Activated CD4-positive, alpha-beta T cell treated with anti-CD3 and anti-CD28 coated beads for 36 hours (primary cell): Measurements from ENCODE around the gene RCOR2. TPM values are rescaled to one million over a fixed set of nuclear protein-coding genes. Genes with fewer than 3 reads are reported as not detected.
A peak's percentile ranks its signal among the peaks of the same experiment; 100 is the strongest.
"Not testable (repeated sequence)": the region's sequence is repeated elsewhere in the genome, so short reads cannot be mapped to it uniquely, and the experiment has no call there.

Experiments
- ATAC-seq: fragments of 200-7000 bp; cut with Tn5 transposase; one replicate; pipeline ENCODE4 v1.10.0; 2021; ENCODE audit warnings: mild to moderate bottlenecking, moderate library complexity
- CTCF ChIA-PET: fragments of 350-600 bp; sonication (Branson Sonifier 250); formaldehyde crosslinking; loops from one replicate; lab custom pipeline; 2021; ENCODE audit warnings: antibody characterized with exemption; lab: Charles Lee
- POLR2A ChIA-PET: fragments of 350-600 bp; sonication (Branson Sonifier 250); formaldehyde crosslinking; loops from one replicate; lab custom pipeline; 2021; ENCODE audit warnings: antibody characterized with exemption, inconsistent platforms; lab: Charles Lee
- DNase-seq: peaks from one replicate; pipeline ENCODE4 v3.0.0-alpha.2; 2020
- H3K27ac Mint-ChIP-seq: one replicate; pipeline ENCODE4 v1.8.0; 2021; ENCODE audit warnings: mixed read lengths
- H3K27me3 Mint-ChIP-seq: one replicate; pipeline ENCODE4 v1.8.0; 2021; ENCODE audit warnings: mixed read lengths
- H3K36me3 Mint-ChIP-seq: one replicate; pipeline ENCODE4 v1.8.0; 2021; ENCODE audit warnings: low read depth, mixed read lengths
- H3K4me1 Mint-ChIP-seq: one replicate; pipeline ENCODE4 v1.8.0; 2021; ENCODE audit warnings: mixed read lengths
- H3K4me3 Mint-ChIP-seq: one replicate; pipeline ENCODE4 v1.8.0; 2021; ENCODE audit warnings: mild to moderate bottlenecking, moderate library complexity, mixed read lengths
- H3K9me3 Mint-ChIP-seq: one replicate; pipeline ENCODE4 v1.8.0; 2021; ENCODE audit warnings: low read depth, mixed read lengths
- intact Hi-C, 2 experiments: fragments of 100-400 bp; cut with DNase I in 1 of 2; cut with micrococcal nuclease in 1 of 2; formaldehyde crosslinking; loops; one replicate each; pipeline versions ENCODE4 v1.14.2 to v1.15.1; 2022 to 2024; cut with DNase I, micrococcal nuclease
- total RNA-seq, 2 experiments: library from RNA; stranded (reverse); gene quantifications; one replicate each; pipeline ENCODE4 v1.2.3, GENCODE V29; 2021

The RCOR2 gene
- under 1 TPM; 0.37 TPM for total RNA-seq

DNA sequence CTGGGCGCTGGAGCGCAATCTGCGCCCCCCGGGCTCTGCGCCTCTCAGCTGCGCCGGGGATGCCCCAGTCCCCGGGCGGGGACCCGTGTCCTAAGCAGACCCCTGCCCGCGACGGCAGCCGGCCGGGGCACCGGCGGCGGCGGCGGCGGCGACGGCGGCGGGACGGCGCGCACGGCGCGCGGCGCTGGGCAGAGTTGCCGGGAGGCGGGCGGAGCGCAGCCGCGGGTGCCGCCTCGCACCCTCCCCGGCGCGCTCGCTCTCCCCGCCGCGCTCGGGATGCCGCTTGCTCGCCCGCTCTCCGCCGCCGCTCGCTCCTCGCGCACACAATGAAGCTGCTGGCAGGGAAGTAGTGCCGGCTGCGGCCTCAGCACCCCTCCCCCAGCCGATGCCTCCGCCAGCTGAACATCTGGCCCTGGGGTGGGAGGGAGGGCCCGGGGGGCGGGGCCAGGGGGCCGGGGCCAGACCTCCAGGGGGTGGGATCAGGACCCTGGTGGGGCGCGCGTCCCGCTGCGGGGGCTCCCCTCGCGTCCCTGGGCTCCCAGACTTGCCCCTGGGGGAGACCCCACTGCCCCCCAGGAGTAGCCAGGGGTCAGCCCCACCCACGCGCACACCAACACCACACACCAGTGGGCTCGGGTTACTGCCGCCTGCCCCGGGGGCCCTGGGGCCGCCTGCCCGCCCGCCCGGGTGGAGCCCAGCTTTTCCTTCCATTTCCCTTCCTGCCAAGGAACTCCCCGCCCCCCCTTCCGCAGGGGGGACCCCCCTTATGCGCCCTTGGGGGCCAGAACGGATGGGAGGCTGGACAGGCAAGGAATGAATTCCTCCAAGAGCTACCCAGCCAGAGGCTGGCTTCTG, at the start of gene RCOR2:
Gene RCOR2 (minus strand): TSS at position 328 of the 855 bp plus-strand sequence. CDS start 708 bp downstream, outside the sequence.
- intact Hi-C loops = loop anchor here in 1 of 2 experiments (1.0 to 5.0 kb wide), 4 partner anchors 21 to 230 kb away; no protein-coding TSS in a partner anchor
- ATAC-seq (peak; percentile 68), DNase-seq (peak; percentile 81)
- CTCF ChIA-PET = interaction anchor here (0.6 to 1.5 kb wide), 6 partner anchors 10 to 149 kb away, joined by 3 to 5 read pairs (median 3); partner anchors contain the start of gene MARK2
- Mint-ChIP-seq H3K27ac (no peak within 1 kb of the TSS), H3K4me3 (peak within 1 kb of the TSS; percentile 70), H3K9me3 (no peaks in the 10 kb centered on the region), H3K4me1 (peaks cover 12% of the 10 kb centered on the region), H3K27me3 (peaks cover 3% of the 10 kb centered on the region), H3K36me3 (no peaks in the 10 kb centered on the region)
- POLR2A ChIA-PET = no interaction called here

DNA sequence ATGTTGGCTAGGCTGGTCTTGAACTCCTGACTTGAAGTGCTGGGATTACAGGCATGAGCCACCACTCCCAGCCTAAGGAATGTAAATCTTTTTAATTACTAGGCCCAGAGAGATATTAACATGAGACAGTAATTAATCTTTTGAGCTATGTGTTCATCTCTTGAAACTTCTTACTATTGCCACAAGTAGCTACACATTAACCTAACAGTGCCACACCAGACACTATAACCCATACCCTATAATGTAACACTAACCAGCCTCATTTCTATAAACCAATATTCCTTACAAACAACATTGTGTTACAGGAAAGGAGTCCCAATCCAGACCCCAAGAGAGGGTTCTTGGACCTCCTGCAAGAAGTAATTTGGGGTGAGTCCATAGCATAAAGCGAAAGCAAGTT, 49.5 kb upstream of the RCOR2 start:
- Mint-ChIP-seq H3K27me3 (no peaks in the 10 kb centered on the region), H3K4me3 (no peak overlapping the region), H3K36me3 (no peaks in the 10 kb centered on the region), H3K9me3 (no peaks in the 10 kb centered on the region), H3K27ac (no peak overlapping the region), H3K4me1 (peaks cover 7% of the 10 kb centered on the region)
- intact Hi-C loops = no loop called here
- ChIA-PET POLR2A (no interaction called here), CTCF (interaction anchor here (1.2 to 1.6 kb wide), 3 partner anchors 14 to 129 kb away, joined by 3 to 4 read pairs (median 3); no protein-coding TSS in a partner anchor)
- DNase-seq (no peak), ATAC-seq (no peak)

DNA sequence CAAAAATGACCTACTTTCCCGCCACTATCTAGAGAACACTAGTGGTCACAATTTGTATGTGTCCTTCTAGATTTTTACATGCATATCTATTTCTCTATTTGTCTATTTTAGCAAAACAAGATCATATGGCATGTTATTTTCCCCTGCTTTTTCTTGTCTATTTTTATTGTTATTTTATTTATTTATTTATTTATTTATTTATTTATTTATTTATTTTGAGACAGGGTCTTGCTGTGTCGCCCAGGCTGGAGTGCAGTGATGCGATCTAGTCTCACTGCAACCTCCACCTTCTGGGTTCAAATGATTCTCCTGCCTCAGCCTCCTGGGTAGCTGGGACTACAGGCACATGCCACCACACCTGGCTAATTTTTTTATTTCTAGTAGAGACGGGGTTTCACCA, 46.9 kb upstream of the RCOR2 start:
- ATAC-seq, H3K4me1 Mint-ChIP-seq, POLR2A ChIA-PET, H3K4me3 Mint-ChIP-seq, H3K27me3 Mint-ChIP-seq, intact Hi-C loops, H3K27ac Mint-ChIP-seq, H3K36me3 Mint-ChIP-seq, H3K9me3 Mint-ChIP-seq, DNase-seq: not testable (repeated sequence)
- CTCF ChIA-PET = interaction anchor here (0.6 to 0.7 kb wide), 2 partner anchors 10 to 19 kb away, joined by 3 read pairs; partner anchors contain the start of gene COX8A

DNA sequence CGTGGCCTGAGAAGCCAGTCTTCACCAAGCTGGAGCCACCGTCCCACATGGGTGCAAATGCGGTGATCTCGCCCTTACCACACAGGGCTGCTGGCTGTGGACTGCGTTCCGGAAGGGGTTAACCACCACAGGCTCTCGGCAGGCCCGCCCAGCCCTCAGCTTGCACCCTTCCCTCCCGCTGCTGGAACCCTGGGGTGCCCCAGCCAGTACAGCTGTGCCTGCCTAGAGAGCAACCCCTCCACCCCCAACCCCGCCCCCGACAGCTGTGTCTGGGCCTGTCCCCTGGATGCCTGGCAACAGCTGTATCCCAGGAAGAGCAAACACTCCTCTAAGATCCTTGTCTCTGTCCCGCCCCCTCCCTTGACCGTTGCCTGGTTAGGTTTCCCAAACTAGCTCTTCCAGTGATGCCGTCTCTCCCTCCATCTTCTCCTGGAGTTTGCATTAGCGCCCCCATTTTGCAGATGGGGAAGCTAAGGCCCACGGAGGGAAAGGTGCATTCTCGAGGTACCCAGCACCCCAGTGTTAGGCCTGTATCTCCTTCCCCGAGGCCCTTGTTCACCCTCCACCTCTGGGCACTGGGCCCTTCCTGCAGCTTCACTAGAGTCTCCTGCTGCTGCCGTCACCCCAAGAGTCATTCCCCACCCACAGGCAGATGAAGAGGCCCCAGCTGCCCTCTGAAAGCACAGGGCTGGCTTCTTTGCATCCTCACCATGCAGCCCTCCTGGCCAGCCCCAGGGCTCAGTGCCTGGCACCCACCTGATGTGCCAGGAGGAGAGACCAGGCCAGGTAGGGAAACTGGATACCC, 44.8 kb upstream of the RCOR2 start:
- H3K27me3 Mint-ChIP-seq = no peaks in the 10 kb centered on the region
- CTCF ChIA-PET = interaction anchor here (0.5 to 0.9 kb wide), 6 partner anchors 10 to 226 kb away, joined by 3 to 4 read pairs (median 3); no protein-coding TSS in a partner anchor
- H3K4me1 Mint-ChIP-seq = peaks cover 7% of the 10 kb centered on the region
- DNase-seq = peak; percentile 24
- no peaks in the 10 kb centered on the region for H3K9me3 Mint-ChIP-seq
- H3K36me3 Mint-ChIP-seq = no peaks in the 10 kb centered on the region
- intact Hi-C loops = no loop called here
- peak; percentile 60 for ATAC-seq
- POLR2A ChIA-PET = interaction anchor here (0.6 kb wide), 1 partner anchor 10 kb away, joined by 4 read pairs; no protein-coding TSS in a partner anchor
- no peak overlapping the region for H3K4me3 Mint-ChIP-seq
- no peak overlapping the region for H3K27ac Mint-ChIP-seq

DNA sequence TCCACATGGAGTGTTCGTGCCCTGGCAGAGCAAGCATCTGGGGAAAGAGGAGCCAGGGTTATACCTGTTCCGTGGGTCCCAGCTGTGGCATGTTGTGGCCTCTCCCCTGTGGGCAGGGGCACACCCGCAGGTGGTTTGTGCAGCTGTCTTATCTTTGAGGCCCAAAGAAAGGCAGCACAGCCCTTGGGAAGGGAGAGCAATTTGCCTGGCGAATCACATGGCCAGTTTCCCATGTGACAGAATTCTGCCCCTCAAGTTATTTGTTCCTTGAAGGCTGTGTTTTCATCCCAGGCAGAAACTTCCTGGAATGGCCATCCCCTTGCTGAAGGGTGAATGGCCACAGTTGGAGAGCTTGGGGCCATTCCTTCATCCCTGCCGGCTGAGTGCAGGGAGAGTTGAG, 41.0 kb upstream of the RCOR2 start:
- Mint-ChIP-seq H3K4me1 (peaks cover 7% of the 10 kb centered on the region), H3K27ac (no peak overlapping the region), H3K27me3 (no peaks in the 10 kb centered on the region), H3K36me3 (peaks cover 17% of the 10 kb centered on the region), H3K4me3 (no peak overlapping the region), H3K9me3 (no peaks in the 10 kb centered on the region)
- DNase-seq (no peak), ATAC-seq (no peak)
- ChIA-PET POLR2A (no interaction called here), CTCF (interaction anchor here (0.7 to 1.7 kb wide), 4 partner anchors 10 to 121 kb away, joined by 3 to 7 read pairs (median 4); no protein-coding TSS in a partner anchor)
- intact Hi-C loops = no loop called here

DNA sequence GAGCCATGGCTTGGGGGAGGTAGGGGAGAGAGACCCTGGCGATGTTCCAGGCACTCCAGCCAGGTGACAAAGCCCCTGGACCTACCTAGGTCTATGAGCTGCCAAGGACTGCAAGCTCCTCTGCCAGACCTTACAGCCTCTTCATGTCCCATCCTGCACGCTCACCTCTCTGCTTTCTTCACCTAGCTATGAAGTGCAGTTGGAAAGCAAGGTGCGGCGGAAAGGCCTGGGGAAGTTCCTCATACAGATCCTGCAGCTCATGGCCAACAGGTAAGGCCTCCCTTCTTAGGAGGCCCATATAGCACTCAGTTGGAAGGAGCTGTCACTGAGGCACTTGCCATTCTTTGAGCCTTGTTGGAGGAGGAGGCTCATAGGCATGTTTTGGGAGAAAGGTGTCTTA, 35.6 kb upstream of the RCOR2 start:
- ATAC-seq = no peak
- POLR2A ChIA-PET = interaction anchor here (0.6 kb wide), 1 partner anchor 9 kb away, joined by 4 read pairs; no protein-coding TSS in a partner anchor

DNA sequence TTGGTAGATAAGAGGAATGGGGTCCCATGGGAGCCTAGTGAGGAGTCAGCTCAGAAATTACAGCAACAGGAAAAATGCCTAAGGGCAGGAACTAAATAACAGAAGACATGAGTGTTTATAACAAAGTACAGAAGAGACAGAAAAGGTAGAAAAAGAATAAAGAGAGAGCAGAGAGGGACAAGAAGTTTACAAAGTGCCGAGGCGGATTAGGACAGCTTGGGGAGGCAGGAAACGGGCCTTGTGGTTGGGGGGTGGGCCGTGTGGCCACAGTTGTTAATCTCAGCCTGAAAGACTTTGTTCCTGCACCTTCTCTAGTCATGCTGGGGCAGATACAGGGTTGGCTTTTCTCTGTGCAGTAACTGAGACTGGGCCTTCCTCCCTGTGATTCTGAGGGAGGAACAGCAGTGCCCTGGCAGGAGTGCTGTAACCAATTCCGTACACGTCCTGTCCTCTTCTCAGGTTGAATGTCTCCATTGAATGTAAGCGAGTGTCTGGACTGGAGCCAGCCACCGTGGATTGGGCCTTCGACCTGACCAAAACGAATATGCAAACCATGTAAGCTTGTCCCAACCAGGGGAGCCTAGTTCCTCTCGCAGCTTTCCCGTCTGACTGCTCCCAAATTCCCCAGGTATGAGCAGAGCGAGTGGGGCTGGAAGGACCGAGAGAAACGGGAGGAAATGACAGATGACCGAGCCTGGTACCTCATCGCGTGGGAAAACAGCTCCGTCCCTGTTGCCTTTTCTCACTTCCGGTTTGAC, 35.0 kb upstream of the RCOR2 start:
- H3K27ac Mint-ChIP-seq = peak overlapping the region; percentile 58
- intact Hi-C loops = no loop called here
- H3K9me3 Mint-ChIP-seq = no peaks in the 10 kb centered on the region
- peaks cover 28% of the 10 kb centered on the region for H3K36me3 Mint-ChIP-seq
- peak; percentile 55 for DNase-seq
- ChIA-PET CTCF (interaction anchor here (0.6 to 1.3 kb wide), 6 partner anchors 10 to 214 kb away, joined by 3 to 4 read pairs (median 4); partner anchors contain the start of gene MACROD1), POLR2A (interaction anchor here (0.5 to 0.6 kb wide), 2 partner anchors 10 to 364 kb away, joined by 3 to 4 read pairs; no protein-coding TSS in a partner anchor)
- H3K4me1 Mint-ChIP-seq = peaks cover 16% of the 10 kb centered on the region
- no peaks in the 10 kb centered on the region for H3K27me3 Mint-ChIP-seq
- ATAC-seq = peak; percentile 89
- no peak overlapping the region for H3K4me3 Mint-ChIP-seq

More for the DNA sequence above, 35.6 kb upstream of the RCOR2 start:
- Mint-ChIP-seq H3K9me3 (no peaks in the 10 kb centered on the region), H3K36me3 (peaks cover 28% of the 10 kb centered on the region), H3K27me3 (no peaks in the 10 kb centered on the region), H3K4me3 (no peak overlapping the region), H3K27ac (peak overlapping the region; percentile 58), H3K4me1 (peaks cover 16% of the 10 kb centered on the region)
- DNase-seq = no peak
- intact Hi-C loops = no loop called here
- CTCF ChIA-PET = interaction anchor here (0.6 to 1.3 kb wide), 5 partner anchors 10 to 116 kb away, joined by 3 to 4 read pairs (median 4); no protein-coding TSS in a partner anchor

DNA sequence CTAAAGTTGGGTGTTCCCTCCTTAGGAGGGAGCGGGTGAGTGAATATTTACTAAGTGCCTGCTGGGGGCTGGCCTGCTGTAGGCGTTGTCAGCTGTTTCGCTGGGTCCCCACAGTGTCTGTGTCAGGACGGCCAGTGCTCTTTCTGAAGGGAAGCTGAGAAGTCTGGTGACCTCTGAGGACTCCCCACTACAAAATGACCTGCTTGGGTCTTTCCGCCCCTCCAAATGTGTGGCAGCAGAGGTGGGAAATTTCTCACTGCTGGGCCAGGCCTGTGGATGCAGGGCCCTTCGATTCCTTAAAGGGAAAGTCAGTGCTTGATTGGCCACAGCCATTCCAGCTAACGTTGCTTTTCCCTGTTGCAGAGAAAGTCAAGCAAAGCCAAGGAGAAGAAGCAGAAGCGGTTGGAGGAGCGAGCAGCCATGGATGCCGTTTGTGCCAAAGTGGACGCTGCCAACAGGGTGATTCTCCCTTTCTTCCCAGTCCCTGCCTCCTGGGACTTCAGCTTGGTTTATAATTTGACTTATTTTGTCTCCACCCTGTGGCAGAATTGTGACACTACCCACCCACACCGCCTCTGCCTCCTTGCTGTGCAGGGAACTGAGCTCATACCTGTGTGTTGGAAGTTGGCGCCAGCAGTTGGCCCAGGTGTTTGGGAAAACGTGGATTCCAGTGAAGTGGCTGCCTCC, 28.7 kb upstream of the RCOR2 start:
- H3K27ac Mint-ChIP-seq = no peak overlapping the region
- H3K27me3 Mint-ChIP-seq = no peaks in the 10 kb centered on the region
- H3K36me3 Mint-ChIP-seq = peaks cover 4% of the 10 kb centered on the region
- no peak overlapping the region for H3K4me3 Mint-ChIP-seq
- peaks cover under 1% of the 10 kb centered on the region for H3K4me1 Mint-ChIP-seq
- intact Hi-C loops = loop anchor here (1.0 kb wide), 1 partner anchor 108 kb away; no protein-coding TSS in a partner anchor
- H3K9me3 Mint-ChIP-seq = no peaks in the 10 kb centered on the region
- ChIA-PET CTCF (interaction anchor here (0.6 to 5.5 kb wide), 21 partner anchors 10 to 246 kb away, joined by 3 to 72 read pairs (median 5); partner anchors contain the start of genes MARK2 and ZFTA), POLR2A (no interaction called here)
- DNase-seq (peak; percentile 69), ATAC-seq (peak; percentile 80)

DNA sequence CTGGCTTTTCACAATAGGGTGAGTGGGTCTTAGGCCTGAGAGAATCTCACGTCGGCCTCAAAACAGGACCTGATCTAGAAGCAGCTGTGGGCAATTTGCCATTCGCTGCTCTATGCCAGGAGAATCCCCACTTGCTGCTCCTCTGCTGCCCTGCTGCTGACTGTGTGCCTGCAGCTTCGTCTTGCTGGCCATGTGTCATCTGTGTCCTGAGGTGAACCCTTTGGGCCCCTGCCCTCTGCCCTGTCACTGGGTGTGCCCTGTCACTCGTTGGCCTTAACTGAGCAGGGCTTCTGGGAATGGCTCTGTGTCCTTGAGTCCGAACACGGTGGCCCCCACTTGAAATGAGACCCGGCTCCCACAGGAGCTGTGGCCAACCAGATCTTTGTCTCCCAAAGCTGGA, 28.0 kb upstream of the RCOR2 start:
- H3K4me1 Mint-ChIP-seq = peaks cover 2% of the 10 kb centered on the region
- DNase-seq = no peak
- H3K36me3 Mint-ChIP-seq = peaks cover 4% of the 10 kb centered on the region
- ChIA-PET POLR2A (no interaction called here), CTCF (interaction anchor here (0.6 to 5.5 kb wide), 11 partner anchors 19 to 218 kb away, joined by 3 to 72 read pairs (median 5); partner anchors contain the start of genes MARK2 and ZFTA)
- intact Hi-C loops = loop anchor here (1.0 to 5.0 kb wide), 2 partner anchors 108 to 178 kb away; partner anchors contain the start of gene ZFTA (in 1 of the 2)
- ATAC-seq = no peak
- no peak overlapping the region for H3K27ac Mint-ChIP-seq
- no peaks in the 10 kb centered on the region for H3K9me3 Mint-ChIP-seq
- no peaks in the 10 kb centered on the region for H3K27me3 Mint-ChIP-seq
- H3K4me3 Mint-ChIP-seq = no peak overlapping the region
